Keratinocyte (primary cell): ENCODE measurements around the gene SCUBE1. TPM values are rescaled to one million over a fixed set of nuclear protein-coding genes. Genes with fewer than 3 reads are reported as not detected.

Experiments
- DNase-seq: peaks from one replicate; pipeline ENCODE4 v3.0.0-alpha.2; 2011; ENCODE audit warnings: low read depth, missing footprints, low spot score
- FAIRE-seq: peaks from 2 replicates; lab custom pipeline; 2011; peaks lifted over from hg19 to GRCh38; lab: Jason Lieb, UNC
- H2AFZ ChIP-seq: 2 replicates; pipeline ENCODE4 v1.6.0; 2012; ENCODE audit warnings: low read length, control low read depth, inconsistent platforms; ENCODE audit not compliant: control insufficient read depth
- H3K27ac ChIP-seq: 2 replicates; pipeline ENCODE4 v1.5.1; 2011; ENCODE audit warnings: low read length; ENCODE audit not compliant: control insufficient read depth, insufficient read depth
- H3K27me3 ChIP-seq: 3 replicates; pipeline ENCODE4 v1.6.0; 2011; ENCODE audit warnings: low read length; ENCODE audit not compliant: control insufficient read depth, insufficient read depth; ENCODE audit errors: extremely low read depth
- H3K36me3 ChIP-seq, 2 experiments: 2 replicates in 1 of 2; 3 replicates in 1 of 2; pipeline ENCODE4 v1.5.1; 2011; ENCODE audit warnings: low read length in 2 of 2, mild to moderate bottlenecking in 1 of 2; ENCODE audit not compliant: control insufficient read depth in 2 of 2, insufficient read depth in 2 of 2; ENCODE audit errors: extremely low read depth in 1 of 2
- H3K4me1 ChIP-seq: 3 replicates; pipeline ENCODE4 v1.5.1; 2011; ENCODE audit warnings: low read length; ENCODE audit not compliant: control insufficient read depth, insufficient read depth; ENCODE audit errors: extremely low read depth
- H3K4me2 ChIP-seq: 3 replicates; pipeline ENCODE4 v1.6.0; 2011; ENCODE audit warnings: low read depth, low read length; ENCODE audit not compliant: control insufficient read depth, insufficient read depth; ENCODE audit errors: extremely low read depth
- H3K4me3 ChIP-seq, 3 experiments: fragments of 200-600 bp in 1 of 3; sonication (generic) in 1 of 3; 2 replicates in 2 of 3; 3 replicates in 1 of 3; pipeline ENCODE4 v1.5.1; 2011 to 2016; ENCODE audit warnings: low read length in 3 of 3, mild to moderate bottlenecking in 3 of 3, control low read depth in 2 of 3, inconsistent platforms in 1 of 3, low read depth in 1 of 3, mixed read lengths in 1 of 3, mixed run types in 1 of 3, moderate library complexity in 1 of 3; ENCODE audit not compliant: control insufficient read depth in 2 of 3, insufficient read depth in 2 of 3; ENCODE audit errors: extremely low read depth in 1 of 3
- H3K79me2 ChIP-seq: 2 replicates; pipeline ENCODE4 v1.6.0; 2012; ENCODE audit warnings: low read length; ENCODE audit not compliant: control insufficient read depth, insufficient read depth
- H3K9ac ChIP-seq: 3 replicates; pipeline ENCODE4 v1.6.0; 2011; ENCODE audit warnings: low read length; ENCODE audit not compliant: control insufficient read depth, insufficient read depth; ENCODE audit errors: extremely low read depth
- H3K9me1 ChIP-seq: 3 replicates; pipeline ENCODE4 v1.6.0; 2011; ENCODE audit warnings: low read length; ENCODE audit not compliant: control insufficient read depth, insufficient read depth; ENCODE audit errors: extremely low read depth
- H3K9me3 ChIP-seq: 2 replicates; pipeline ENCODE4 v1.5.1; 2012; ENCODE audit warnings: low read depth, low read length; ENCODE audit not compliant: control insufficient read depth
- H4K20me1 ChIP-seq: 3 replicates; pipeline ENCODE4 v1.6.0; 2011; ENCODE audit warnings: low read length; ENCODE audit not compliant: control insufficient read depth, insufficient read depth; ENCODE audit errors: extremely low read depth
- CTCF ChIP-seq, 3 experiments: IDR thresholded peaks in 1 of 3; conservative IDR thresholded peaks in 1 of 3; optimal IDR thresholded peaks in 1 of 3; 2 replicates in 2 of 3; 3 replicates in 1 of 3; pipeline versions ENCODE3 to v1.5.1; 2011; ENCODE audit warnings: low read length in 3 of 3, mild to moderate bottlenecking in 3 of 3, moderate library complexity in 2 of 3, control low read depth in 1 of 3, inconsistent platforms in 1 of 3; ENCODE audit not compliant: insufficient read depth in 2 of 3; ENCODE audit errors: extremely low read depth in 1 of 3
- EZH2 ChIP-seq: IDR thresholded peaks from one replicate; pipeline ENCODE4 v1.6.1; 2012; ENCODE audit warnings: inconsistent platforms, mild to moderate bottlenecking, low read length, moderate library complexity
- dilution Hi-C: fragments of 300-500 bp; cut with MboI; formaldehyde crosslinking; loops from one replicate; pipeline ENCODE4 v1.7.0; 2020; ENCODE audit warnings: low sequenced_read_pairs; ENCODE audit not compliant: extremely low pct_ligation_motif_present
- polyA plus RNA-seq, 5 experiments: library from polyadenylated mRNA; depleted of rRNA in 3 of 5; stranded (reverse) in 3 of 5; stranded (forward) in 1 of 5; unstranded in 1 of 5; fragments of >200 nt; gene quantifications; 1 replicate in 1 of 5; 2 replicates in 3 of 5; 3 replicates in 1 of 5; pipeline versions ENCODE4 v1.2.1 to v1.2.3, GENCODE V29; 2011 to 2012; ENCODE audit warnings: missing spikeins in 2 of 5, low read depth in 1 of 5, low replicate concordance in 1 of 5

The SCUBE1 gene
- polyA plus RNA-seq, 1 donor (not counting 4 experiments of a cell fraction or from before 2014, with no cell fraction given), result not detected

GRCh38 chr22:43288807-43289420, 54.3 kb downstream of the SCUBE1 start:
- H3K36me3 ChIP-seq, result no peaks in the 10 kb centered on the region
- H3K9me1 ChIP-seq, result no peaks in the 10 kb centered on the region
- H3K79me2 ChIP-seq, result no peaks in the 10 kb centered on the region
- no peak overlapping the region for H2AFZ ChIP-seq
- peak overlapping the region; percentile 27 for H3K4me2 ChIP-seq
- H3K4me1 ChIP-seq, result no peaks in the 10 kb centered on the region
- no peak for TF ChIP-seq CTCF (optimal IDR thresholded peaks at IDR 0.05 in 1 of 3, IDR thresholded peaks at IDR 0.05 in 1 of 3, conservative IDR thresholded peaks at IDR 0.05 in 1 of 3; ENCODE audit: extremely low read depth in 1 of 3, insufficient read depth in 2 of 3, low read length in 3 of 3)
- TF ChIP-seq EZH2, result no peak
- H3K4me3 ChIP-seq, result no peak overlapping the region
- peaks cover 13% of the 10 kb centered on the region for H3K27me3 ChIP-seq
- dilution Hi-C loops, result no loop called here
- no peak overlapping the region for H3K27ac ChIP-seq
- no peak overlapping the region for H3K9ac ChIP-seq
- DNase-seq (no peak), FAIRE-seq (no peak)
- no peaks in the 10 kb centered on the region for H3K9me3 ChIP-seq
- no peaks in the 10 kb centered on the region for H4K20me1 ChIP-seq

GRCh38 chr22:43288378-43288777, 54.8 kb downstream of the SCUBE1 start:
- H3K9ac ChIP-seq, result no peak overlapping the region
- no peak for TF ChIP-seq EZH2
- FAIRE-seq (no peak), DNase-seq (no peak)
- no peak overlapping the region for H2AFZ ChIP-seq
- H4K20me1 ChIP-seq, result no peaks in the 10 kb centered on the region
- no peak overlapping the region for H3K4me2 ChIP-seq
- H3K27ac ChIP-seq, result no peak overlapping the region
- no peaks in the 10 kb centered on the region for H3K9me3 ChIP-seq
- dilution Hi-C loops, result no loop called here
- H3K9me1 ChIP-seq, result no peaks in the 10 kb centered on the region
- H3K36me3 ChIP-seq, result no peaks in the 10 kb centered on the region
- H3K79me2 ChIP-seq, result no peaks in the 10 kb centered on the region
- H3K4me1 ChIP-seq, result no peaks in the 10 kb centered on the region
- H3K4me3 ChIP-seq, result no peak overlapping the region
- peaks cover 13% of the 10 kb centered on the region for H3K27me3 ChIP-seq

GRCh38 chr22:43287441-43287840, 55.7 kb downstream of the SCUBE1 start:
- H3K36me3 ChIP-seq, result no peaks in the 10 kb centered on the region
- H3K79me2 ChIP-seq, result no peaks in the 10 kb centered on the region
- H3K9ac ChIP-seq, result no peak overlapping the region
- no peak for FAIRE-seq
- peaks cover 13% of the 10 kb centered on the region for H3K27me3 ChIP-seq
- H4K20me1 ChIP-seq, result no peaks in the 10 kb centered on the region
- no peak overlapping the region for H2AFZ ChIP-seq
- H3K27ac ChIP-seq, result no peak overlapping the region
- no peaks in the 10 kb centered on the region for H3K9me1 ChIP-seq
- dilution Hi-C loops, result no loop called here
- H3K4me3 ChIP-seq, result no peak overlapping the region
- no peak overlapping the region for H3K4me2 ChIP-seq
- no peaks in the 10 kb centered on the region for H3K9me3 ChIP-seq
- DNase-seq, result no peak
- TF ChIP-seq EZH2 (no peak), CTCF (optimal IDR thresholded peaks at IDR 0.05 in 1 of 3, IDR thresholded peaks at IDR 0.05 in 1 of 3, conservative IDR thresholded peaks at IDR 0.05 in 1 of 3; ENCODE audit: extremely low read depth in 1 of 3, insufficient read depth in 2 of 3, low read length in 3 of 3) (no peak)
- no peaks in the 10 kb centered on the region for H3K4me1 ChIP-seq
